H1 (cell line): Measurements from ENCODE around the gene DDX23. TPM values are rescaled to one million over a fixed set of nuclear protein-coding genes. Genes with fewer than 3 reads are reported as not detected.
A peak's percentile ranks its signal among the peaks of the same experiment; 100 is the strongest.

Experiments
- CTCF ChIA-PET: fragments of 300-600 bp; sonication (Branson Sonifier 250); formaldehyde crosslinking; loops from one replicate; lab custom pipeline; 2021; ENCODE audit not compliant: partially characterized antibody; lab: Charles Lee
- POLR2A ChIA-PET: fragments of 300-600 bp; sonication (Branson Sonifier 250); formaldehyde crosslinking; loops from one replicate; lab custom pipeline; 2021; ENCODE audit warnings: inconsistent platforms; ENCODE audit not compliant: partially characterized antibody; lab: Charles Lee
- DNase-seq, 2 experiments: peaks; one replicate each; pipeline versions ENCODE4 v3.0.0 to v3.0.0-alpha.2; 2010 to 2022; ENCODE audit warnings: low spot score in 2 of 2, low read depth in 1 of 2, mixed read lengths in 1 of 2
- FAIRE-seq: peaks from 2 replicates; lab custom pipeline; 2011; peaks lifted over from hg19 to GRCh38; lab: Jason Lieb, UNC
- H2AFZ ChIP-seq: 2 replicates; pipeline ENCODE4 v1.8.1; 2012; ENCODE audit warnings: low read length, inconsistent platforms
- H2AK5ac ChIP-seq: 2 replicates; pipeline ENCODE4 v1.6.1; 2013; ENCODE audit warnings: low read depth, low read length
- H2BK120ac ChIP-seq: replicated peaks from 2 replicates; pipeline ENCODE3; 2013; ENCODE audit warnings: low read depth, low read length, inconsistent platforms
- H2BK12ac ChIP-seq: 2 replicates; pipeline ENCODE4 v1.6.1; 2013; ENCODE audit warnings: low read depth, low read length
- H2BK15ac ChIP-seq: 2 replicates; pipeline ENCODE4 v1.6.1; 2013; ENCODE audit warnings: low read length
- H2BK20ac ChIP-seq: 2 replicates; pipeline ENCODE4 v1.6.1; 2013; ENCODE audit warnings: low read length
- H2BK5ac ChIP-seq: 2 replicates; pipeline ENCODE4 v1.6.1; 2013; ENCODE audit warnings: low read depth, low read length
- H3K14ac ChIP-seq: 2 replicates; pipeline ENCODE4 v1.6.1; 2013; ENCODE audit warnings: inconsistent platforms; ENCODE audit not compliant: insufficient read length
- H3K18ac ChIP-seq: 2 replicates; pipeline ENCODE4 v1.6.1; 2013; ENCODE audit warnings: low read length; ENCODE audit errors: extremely low read depth
- H3K23ac ChIP-seq: 2 replicates; pipeline ENCODE4 v1.6.1; 2013; ENCODE audit warnings: inconsistent platforms; ENCODE audit not compliant: insufficient read length
- H3K23me2 ChIP-seq: 2 replicates; pipeline ENCODE4 v1.6.1; 2013; ENCODE audit warnings: low read depth, low read length
- H3K27ac ChIP-seq: 2 replicates; pipeline ENCODE4 v1.6.1; 2011; ENCODE audit warnings: low read depth, low read length, inconsistent platforms
- H3K27me3 ChIP-seq, 4 experiments: replicated peaks in 1 of 4; 1 replicate in 1 of 4; 2 replicates in 3 of 4; pipeline versions ENCODE4 v1.6.1 to v1.8.1; 2011 to 2013; ENCODE audit warnings: low read length in 3 of 4, mild to moderate bottlenecking in 3 of 4, inconsistent platforms in 2 of 4, mixed read lengths in 2 of 4, moderate library complexity in 1 of 4; ENCODE audit not compliant: control insufficient read depth in 3 of 4, insufficient read depth in 3 of 4; ENCODE audit errors: extremely low read depth in 1 of 4
- H3K36me3 ChIP-seq, 4 experiments: 2 replicates each; pipeline versions ENCODE4 v1.6.1 to v1.8.1; 2011 to 2013; ENCODE audit warnings: mild to moderate bottlenecking in 4 of 4, low read length in 3 of 4, moderate library complexity in 2 of 4, control low read depth in 1 of 4, inconsistent platforms in 1 of 4; ENCODE audit not compliant: insufficient read depth in 4 of 4, control insufficient read depth in 2 of 4
- H3K4ac ChIP-seq: replicated peaks from 2 replicates; pipeline ENCODE3; 2013; ENCODE audit warnings: low read length, low read depth, mixed read lengths, inconsistent platforms; ENCODE audit not compliant: insufficient read length
- H3K4me1 ChIP-seq, 4 experiments: replicated peaks in 1 of 4; 1 replicate in 1 of 4; 2 replicates in 3 of 4; pipeline versions ENCODE4 v1.6.1 to v1.8.1; 2011 to 2013; ENCODE audit warnings: low read length in 3 of 4, inconsistent platforms in 2 of 4, mixed read lengths in 1 of 4; ENCODE audit not compliant: insufficient read depth in 4 of 4, control insufficient read depth in 3 of 4
- H3K4me2 ChIP-seq, 2 experiments: 2 replicates each; pipeline versions ENCODE4 v1.6.1 to v1.8.1; 2011 to 2013; ENCODE audit warnings: low read depth in 2 of 2, low read length in 2 of 2, control low read depth in 1 of 2, inconsistent platforms in 1 of 2, mild to moderate bottlenecking in 1 of 2; ENCODE audit not compliant: insufficient read depth in 1 of 2
- H3K4me3 ChIP-seq, 4 experiments: fragments of 200-600, 300-600 bp in 1 of 4; sonication (generic), shearing (Covaris generic), sonication (Bioruptor Twin) in 1 of 4; 2 replicates each; pipeline versions ENCODE4 v1.5.1 to v1.8.1; 2011 to 2016; ENCODE audit warnings: low read length in 4 of 4, low read depth in 3 of 4, control low read depth in 2 of 4, inconsistent platforms in 2 of 4, mild to moderate bottlenecking in 2 of 4, mixed read lengths in 1 of 4, moderate library complexity in 1 of 4; ENCODE audit not compliant: insufficient read depth in 2 of 4; ENCODE audit errors: extremely low read depth in 1 of 4
- H3K56ac ChIP-seq: replicated peaks from 2 replicates; pipeline ENCODE3; 2013; ENCODE audit warnings: low read depth, mild to moderate bottlenecking, mixed read lengths, low read length, inconsistent platforms; ENCODE audit not compliant: insufficient read length
- H3K79me1 ChIP-seq: 2 replicates; pipeline ENCODE4 v1.6.1; 2013; ENCODE audit warnings: low read depth, low read length, control low read depth
- H3K79me2 ChIP-seq, 2 experiments: 2 replicates each; pipeline versions ENCODE4 v1.6.1 to v1.8.1; 2012 to 2013; ENCODE audit warnings: low read length in 2 of 2, mild to moderate bottlenecking in 2 of 2, inconsistent platforms in 1 of 2; ENCODE audit not compliant: insufficient read depth in 2 of 2, control insufficient read depth in 1 of 2
- H3K9ac ChIP-seq, 4 experiments: replicated peaks in 1 of 4; 1 replicate in 1 of 4; 2 replicates in 3 of 4; pipeline versions ENCODE4 v1.6.1 to v1.8.1; 2011 to 2013; ENCODE audit warnings: low read depth in 3 of 4, low read length in 3 of 4, control low read depth in 2 of 4, mild to moderate bottlenecking in 2 of 4, moderate library complexity in 2 of 4, inconsistent platforms in 1 of 4; ENCODE audit errors: extremely low read depth in 1 of 4
- H3K9me3 ChIP-seq, 2 experiments: 2 replicates each; pipeline versions ENCODE4 v1.6.1 to v1.8.1; 2012 to 2013; ENCODE audit warnings: mild to moderate bottlenecking in 2 of 2, moderate library complexity in 2 of 2, control low read depth in 1 of 2, inconsistent platforms in 1 of 2, low read depth in 1 of 2, low read length in 1 of 2, mixed read lengths in 1 of 2; ENCODE audit not compliant: insufficient read depth in 2 of 2
- H4K20me1 ChIP-seq, 2 experiments: replicated peaks in 1 of 2; 2 replicates each; pipeline versions ENCODE3 to v1.8.1; 2011 to 2013; ENCODE audit warnings: inconsistent platforms in 2 of 2, low read length in 2 of 2, mild to moderate bottlenecking in 1 of 2; ENCODE audit not compliant: insufficient read depth in 2 of 2, control insufficient read depth in 1 of 2
- H4K5ac ChIP-seq: 2 replicates; pipeline ENCODE4 v1.6.1; 2013; ENCODE audit warnings: low read length, low read depth, mixed read lengths, inconsistent platforms; ENCODE audit not compliant: insufficient read length
- H4K8ac ChIP-seq: 2 replicates; pipeline ENCODE4 v1.8.0; 2013; ENCODE audit warnings: mild to moderate bottlenecking, moderate library complexity, low read length, inconsistent platforms; ENCODE audit not compliant: insufficient read depth; ENCODE audit errors: extremely low read depth
- H4K91ac ChIP-seq: replicated peaks from 2 replicates; pipeline ENCODE3; 2013; ENCODE audit warnings: low read length, mixed read lengths, inconsistent platforms; ENCODE audit not compliant: insufficient read length
- KDM1A ChIP-seq: fragments of 200-600, 300-600 bp; sonication (generic); IDR thresholded peaks from 2 replicates; pipeline ENCODE4 v1.7.1; 2016; ENCODE audit warnings: mild to moderate bottlenecking, low read length, borderline replicate concordance
- NRF1 ChIP-seq: IDR thresholded peaks from 2 replicates; pipeline ENCODE4 v1.6.1; 2011; ENCODE audit warnings: mild to moderate bottlenecking, low read depth, low read length, improper control_type of control experiment
- PHF8 ChIP-seq: fragments of 200-600 bp; sonication (generic); conservative IDR thresholded peaks from 2 replicates; pipeline ENCODE4 v1.7.1; 2012; ENCODE audit warnings: low read depth, mild to moderate bottlenecking, inconsistent platforms, low read length, moderate library complexity
- RBBP5 ChIP-seq: IDR thresholded peaks from 2 replicates; pipeline ENCODE4 v1.7.1; 2012; ENCODE audit warnings: low read depth, mild to moderate bottlenecking, inconsistent platforms, low read length, moderate library complexity, borderline replicate concordance
- SIN3A ChIP-seq, 2 experiments: IDR thresholded peaks in 1 of 2; conservative IDR thresholded peaks in 1 of 2; 2 replicates each; pipeline ENCODE4 v1.6.1; 2011 to 2012; ENCODE audit warnings: low read length in 2 of 2, improper control_type of control experiment in 1 of 2, low read depth in 1 of 2, mild to moderate bottlenecking in 1 of 2
- SIRT6 ChIP-seq: IDR thresholded peaks from one replicate; pipeline ENCODE4 v1.7.1; 2012; ENCODE audit warnings: low read length, inconsistent platforms
- YY1 ChIP-seq: IDR thresholded peaks from 2 replicates; pipeline ENCODE4 v1.6.1; 2011; ENCODE audit warnings: low read depth, mild to moderate bottlenecking, low read length
- WGBS, 2 experiments: shearing (Covaris generic) in 1 of 2; methylation state at CpG; one replicate each; pipeline versions ENCODE4 v1.1.6 to v1.1.7; 2013 to 2015; ENCODE audit warnings: low lambda C conversion rate in 2 of 2, mixed read lengths in 2 of 2, inconsistent platforms in 1 of 2, low coverage in 1 of 2, missing lambda C conversion rate in 1 of 2; ENCODE audit not compliant: insufficient replicate concordance in 2 of 2, insufficient coverage in 1 of 2, insufficient read length in 1 of 2; ENCODE audit errors: extremely low coverage in 1 of 2, missing lambda C conversion rate in 1 of 2; 5-methylcytosine and 5-hydroxymethylcytosine counted together
- polyA plus RNA-seq, 7 experiments: library from polyadenylated mRNA; depleted of rRNA in 3 of 7; stranded (reverse) in 5 of 7; unstranded in 2 of 7; fragments of >200 nt in 5 of 7; fragments of 200-250 nt in 2 of 7; gene quantifications; 1 replicate in 5 of 7; 2 replicates in 1 of 7; 4 replicates in 1 of 7; pipeline versions ENCODE4 v1.2.1 to v1.2.3, GENCODE V29; 2011 to 2013; ENCODE audit warnings: missing spikeins in 2 of 7, mixed read lengths in 2 of 7
- total RNA-seq: library from RNA; stranded (reverse); fragmentation: NEBNext Ultra II Directional; extraction: Animal tissue kit (Norgen Biotek cat#: 25700); gene quantifications from 2 replicates; pipeline ENCODE4 v1.2.1, GENCODE V29; 2021
- TF ChIP-seq, protein P1 (sequence below), 3 experiments: IDR thresholded peaks; 1 replicate in 2 of 3; 2 replicates in 1 of 3; pipeline versions ENCODE4 v1.5.1 to v1.6.1; 2011; ENCODE audit warnings: low read length in 3 of 3, mild to moderate bottlenecking in 3 of 3, inconsistent platforms in 2 of 3, low read depth in 1 of 3, moderate library complexity in 1 of 3; ENCODE audit not compliant: insufficient read depth in 1 of 3; ENCODE audit errors: control extremely low read depth in 1 of 3

DDX23 gene
- total and polyA plus RNA-seq, 2 of the 8 experiments (the other 6 are each of a cell fraction or from before 2014, with no cell fraction given) = 43.5 to 107 TPM

- Histone ChIP-seq H3K4me2 (peak overlapping the region; percentile 52 to 69), H2BK120ac (no peak overlapping the region), H2BK20ac (no peak overlapping the region), H4K5ac (no peak overlapping the region), H2BK15ac (no peak overlapping the region), H3K4me3 (peak overlapping the region; percentile 10 to 65 (median 22)), H4K91ac (no peak overlapping the region), H3K79me1 (no peaks in the 10 kb centered on the region), H4K8ac (no peak overlapping the region), H3K18ac (no peak overlapping the region), H3K23me2 (no peaks in the 10 kb centered on the region; the same call in 1 of the 2 replicates), H2BK12ac (no peak overlapping the region; the same call in 1 of the 2 replicates), H3K14ac (no peak overlapping the region), H3K79me2 (no peaks in the 10 kb centered on the region), H3K9ac (no peak overlapping the region), H3K36me3 (no peaks in the 10 kb centered on the region), H3K56ac (no peak overlapping the region), H3K27ac (no peak overlapping the region), H3K4ac (no peak overlapping the region), H2BK5ac (no peak overlapping the region), H2AFZ (peak overlapping the region; percentile 49; the same call in 1 of the 2 replicates), H3K23ac (no peak overlapping the region), H4K20me1 (no peaks in the 10 kb centered on the region), H2AK5ac (no peak overlapping the region), H3K27me3 (no peaks in the 10 kb centered on the region; a peak in 2 of 7 replicates), H3K4me1 (0 out of 7 replicates have a peak, but pooled peaks cover 0 to 6% (median 2%) of the 10 kb centered on the region in 4 experiments), H3K9me3 (no peaks in the 10 kb centered on the region)
- DNase-seq = peak; percentile 51 to 96
- 4% methylated on average over 37 of the region's 37 CpGs; no CpG with 5 or more reads in 1 of the 2 experiments for WGBS, 2 experiments
- ChIA-PET CTCF (interaction anchor here (0.5 to 20.7 kb wide), 41 partner anchors 8 to 569 kb away, joined by 3 to 678 read pairs (median 6); partner anchors contain the start of genes DDX23, FKBP11 and RND1), POLR2A (interaction anchor here (0.8 to 23.7 kb wide), 14 partner anchors 8 to 240 kb away, joined by 3 to 651 read pairs (median 4); partner anchors contain the start of genes DDX23, RND1 and TUBA1B)
- no peak for FAIRE-seq
- TF ChIP-seq, protein P1, sequence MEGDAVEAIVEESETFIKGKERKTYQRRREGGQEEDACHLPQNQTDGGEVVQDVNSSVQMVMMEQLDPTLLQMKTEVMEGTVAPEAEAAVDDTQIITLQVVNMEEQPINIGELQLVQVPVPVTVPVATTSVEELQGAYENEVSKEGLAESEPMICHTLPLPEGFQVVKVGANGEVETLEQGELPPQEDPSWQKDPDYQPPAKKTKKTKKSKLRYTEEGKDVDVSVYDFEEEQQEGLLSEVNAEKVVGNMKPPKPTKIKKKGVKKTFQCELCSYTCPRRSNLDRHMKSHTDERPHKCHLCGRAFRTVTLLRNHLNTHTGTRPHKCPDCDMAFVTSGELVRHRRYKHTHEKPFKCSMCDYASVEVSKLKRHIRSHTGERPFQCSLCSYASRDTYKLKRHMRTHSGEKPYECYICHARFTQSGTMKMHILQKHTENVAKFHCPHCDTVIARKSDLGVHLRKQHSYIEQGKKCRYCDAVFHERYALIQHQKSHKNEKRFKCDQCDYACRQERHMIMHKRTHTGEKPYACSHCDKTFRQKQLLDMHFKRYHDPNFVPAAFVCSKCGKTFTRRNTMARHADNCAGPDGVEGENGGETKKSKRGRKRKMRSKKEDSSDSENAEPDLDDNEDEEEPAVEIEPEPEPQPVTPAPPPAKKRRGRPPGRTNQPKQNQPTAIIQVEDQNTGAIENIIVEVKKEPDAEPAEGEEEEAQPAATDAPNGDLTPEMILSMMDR (IDR thresholded peaks at IDR 0.05; ENCODE audit: control extremely low read depth in 1 of 3, insufficient read depth in 1 of 3, low read depth in 1 of 3, low read length in 3 of 3) = peak; percentile 86 to 95 (median 91)
- peak; percentile 47; the same call in 1 of the 2 replicates for TF ChIP-seq RBBP5
- peak; percentile 69 to 81; a peak in 2 of 4 replicates for TF ChIP-seq SIN3A (conservative IDR thresholded peaks at IDR 0.05 in 1 of 2, IDR thresholded peaks at IDR 0.05 in 1 of 2; ENCODE audit: low read depth in 1 of 2, low read length in 2 of 2)
- no peak for TF ChIP-seq NRF1
- no peak for TF ChIP-seq PHF8
- TF ChIP-seq SIRT6 = no peak
- 0 out of 2 replicates have a peak, but pooled peaks have one; percentile 31 for TF ChIP-seq YY1
- TF ChIP-seq KDM1A = no peak
Measured at GRCh38 chr12:48890657-48891418, 38.9 kb upstream of the DDX23 start.
